Brain pericyte (primary cell): ENCODE data around the gene PGAP1.

Source experiments
- DNase-seq: peaks from one replicate; pipeline ENCODE4 v3.0.0-alpha.2; 2012; ENCODE audit warnings: low read depth, low spot score

PGAP1 gene

GRCh38 chr2:196926562-196927375, at the start of gene PGAP1:
Gene PGAP1 (minus strand): TSS chr2:196926707. CDS start chr2:196926616, 91 bp downstream.
- DNase-seq: peak; percentile 84

- no peak for DNase-seq
Measured at GRCh38 chr2:196974970-196975369, 48.5 kb upstream of the PGAP1 start.

- DNase-seq: no peak
Measured at GRCh38 chr2:196971574-196972279, 45.2 kb upstream of the PGAP1 start.

GRCh38 chr2:196970099-196970498, 43.6 kb upstream of the PGAP1 start:
- no peak for DNase-seq

GRCh38 chr2:196968516-196968915, 42.0 kb upstream of the PGAP1 start:
- DNase-seq: no peak

- DNase-seq: no peak
Measured at GRCh38 chr2:196967775-196968174, 41.3 kb upstream of the PGAP1 start.

GRCh38 chr2:196967116-196967515, 40.6 kb upstream of the PGAP1 start:
- no peak for DNase-seq

GRCh38 chr2:196966061-196966460, 39.6 kb upstream of the PGAP1 start:
- no peak for DNase-seq

- DNase-seq: no peak
Measured at GRCh38 chr2:196965651-196966050, 39.1 kb upstream of the PGAP1 start.

GRCh38 chr2:196963961-196964360, 37.5 kb upstream of the PGAP1 start:
- no peak for DNase-seq

GRCh38 chr2:196963043-196963442, 36.5 kb upstream of the PGAP1 start:
- DNase-seq: no peak

- no peak for DNase-seq
Measured at GRCh38 chr2:196962325-196962724, 35.8 kb upstream of the PGAP1 start.

- no peak for DNase-seq
Measured at GRCh38 chr2:196961889-196962288, 35.4 kb upstream of the PGAP1 start.

GRCh38 chr2:196959734-196960338, 33.3 kb upstream of the PGAP1 start:
- no peak for DNase-seq

GRCh38 chr2:196959281-196959680, 32.8 kb upstream of the PGAP1 start:
- DNase-seq: no peak

- no peak for DNase-seq
Measured at GRCh38 chr2:196957881-196958525, 31.5 kb upstream of the PGAP1 start.

- no peak for DNase-seq
Measured at GRCh38 chr2:196957442-196957841, 30.9 kb upstream of the PGAP1 start.

- no peak for DNase-seq
Measured at GRCh38 chr2:196956069-196956468, 29.6 kb upstream of the PGAP1 start.

GRCh38 chr2:196955036-196955435, 28.5 kb upstream of the PGAP1 start:
- no peak for DNase-seq

GRCh38 chr2:196954001-196954400, 27.5 kb upstream of the PGAP1 start:
- DNase-seq: no peak

GRCh38 chr2:196952936-196953335, 26.4 kb upstream of the PGAP1 start:
- DNase-seq: no peak

GRCh38 chr2:196951973-196952372, 25.5 kb upstream of the PGAP1 start:
- no peak for DNase-seq
